Uterus (tissue), 2 donors: Measurements from ENCODE around the gene R3HCC1L.

Source experiments
- POLR2A ChIP-seq, 2 donors: fragments of 450-650 bp; IDR thresholded peaks; one replicate each; pipeline ENCODE4 v1.6.1; 2016; ENCODE audit warnings: antibody characterized with exemption in 2 of 2, mild to moderate bottlenecking in 1 of 2, moderate library complexity in 1 of 2
- TF ChIP-seq, protein P1 (sequence below), 4 experiments: fragments of 200-600 bp in 2 of 4; fragments of 450-650 bp in 2 of 4; sonication (generic) in 2 of 4; IDR thresholded peaks; one replicate each; pipeline ENCODE4 v1.5.1; 2016 to 2019; ENCODE audit warnings: antibody characterized with exemption in 4 of 4, mild to moderate bottlenecking in 2 of 4, moderate library complexity in 1 of 4

DNA sequence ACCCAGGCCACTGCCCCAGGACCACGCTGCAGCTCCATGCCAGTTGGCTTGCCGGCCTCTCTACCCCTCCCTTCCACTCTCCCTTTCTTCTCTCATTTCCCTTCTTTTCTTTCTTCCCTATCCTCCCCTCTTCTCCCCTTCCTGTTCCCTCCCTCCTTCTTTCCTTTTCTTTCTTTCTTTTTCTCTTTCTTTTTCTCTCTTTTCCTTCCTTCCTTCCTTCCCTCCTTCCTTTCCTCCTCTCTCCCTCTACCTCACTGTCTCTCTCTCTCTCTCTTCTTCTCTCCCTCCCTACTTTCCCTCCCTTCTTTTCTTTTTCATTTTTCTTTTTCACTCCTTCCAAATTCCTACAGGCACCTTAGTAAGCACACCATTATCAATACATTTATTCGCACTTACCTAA, 30.3 kb upstream of the R3HCC1L start:
- TF ChIP-seq, protein P1, sequence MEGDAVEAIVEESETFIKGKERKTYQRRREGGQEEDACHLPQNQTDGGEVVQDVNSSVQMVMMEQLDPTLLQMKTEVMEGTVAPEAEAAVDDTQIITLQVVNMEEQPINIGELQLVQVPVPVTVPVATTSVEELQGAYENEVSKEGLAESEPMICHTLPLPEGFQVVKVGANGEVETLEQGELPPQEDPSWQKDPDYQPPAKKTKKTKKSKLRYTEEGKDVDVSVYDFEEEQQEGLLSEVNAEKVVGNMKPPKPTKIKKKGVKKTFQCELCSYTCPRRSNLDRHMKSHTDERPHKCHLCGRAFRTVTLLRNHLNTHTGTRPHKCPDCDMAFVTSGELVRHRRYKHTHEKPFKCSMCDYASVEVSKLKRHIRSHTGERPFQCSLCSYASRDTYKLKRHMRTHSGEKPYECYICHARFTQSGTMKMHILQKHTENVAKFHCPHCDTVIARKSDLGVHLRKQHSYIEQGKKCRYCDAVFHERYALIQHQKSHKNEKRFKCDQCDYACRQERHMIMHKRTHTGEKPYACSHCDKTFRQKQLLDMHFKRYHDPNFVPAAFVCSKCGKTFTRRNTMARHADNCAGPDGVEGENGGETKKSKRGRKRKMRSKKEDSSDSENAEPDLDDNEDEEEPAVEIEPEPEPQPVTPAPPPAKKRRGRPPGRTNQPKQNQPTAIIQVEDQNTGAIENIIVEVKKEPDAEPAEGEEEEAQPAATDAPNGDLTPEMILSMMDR (IDR thresholded peaks at IDR 0.05), result no peak
- no peak for TF ChIP-seq POLR2A (IDR thresholded peaks at IDR 0.05)
